GM19372 (cell line): ENCODE results near the gene TET3.

Experiments used
- ATAC-seq: cut with Tn5 transposase; IDR thresholded peaks from one replicate; pipeline ENCODE4 v1.9.1; 2021; ENCODE audit warnings: mild to moderate bottlenecking, low read depth, moderate library complexity; ENCODE audit not compliant: unreplicated experiment

Gene TET3

GRCh38 chr2:74027496-74027895, 42.8 kb downstream of the TET3 start:
- no peak for ATAC-seq

GRCh38 chr2:74028290-74028689, 43.6 kb downstream of the TET3 start:
- ATAC-seq, result no peak

- no peak for ATAC-seq
These were observed 44.0 kb downstream of the TET3 start for GRCh38 chr2:74028741-74029140.

DNA sequence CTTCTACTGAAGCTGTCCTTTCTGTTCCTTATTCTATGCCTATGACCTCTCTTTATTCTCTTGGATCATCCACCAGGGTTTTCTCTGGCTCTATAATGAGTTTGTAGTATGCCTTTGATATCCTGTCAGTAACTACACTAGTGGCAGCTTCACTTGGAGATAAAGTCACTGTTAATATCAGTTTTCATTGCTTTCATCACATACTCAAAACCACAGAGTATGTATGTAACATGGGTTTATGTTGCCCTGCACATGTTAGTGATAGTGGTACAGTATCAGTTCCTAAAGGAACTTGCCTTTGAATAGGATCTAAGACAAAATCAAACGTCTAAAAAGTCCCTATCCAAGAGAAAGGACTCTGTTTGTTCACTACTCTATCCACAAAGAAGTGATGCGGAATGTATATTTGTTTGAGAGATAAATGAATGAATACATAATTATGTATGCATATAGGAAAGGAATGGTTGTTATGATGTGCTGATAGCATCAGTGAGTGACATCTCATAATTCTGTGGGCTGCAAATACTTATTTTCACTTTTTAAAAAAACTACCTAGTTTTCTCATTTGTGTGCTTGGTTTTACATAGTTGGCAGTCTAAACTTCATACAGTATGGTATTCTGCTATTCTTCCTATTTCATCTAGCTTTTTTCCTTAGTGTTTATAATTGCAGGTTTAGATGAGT, 45.1 kb downstream of the TET3 start:
- no peak for ATAC-seq

- no peak for ATAC-seq
These were observed 46.5 kb downstream of the TET3 start for GRCh38 chr2:74031221-74031620.

GRCh38 chr2:74031959-74032287, 47.2 kb downstream of the TET3 start:
- no peak for ATAC-seq

- ATAC-seq, result no peak
These were observed 48.7 kb downstream of the TET3 start for GRCh38 chr2:74033375-74033774.
